Stromal cell of bone marrow (primary cell): Measurements from ENCODE around the gene TPPP3.

Source experiments
- DNase-seq: peaks from one replicate; pipeline ENCODE4 v3.0.0-alpha.2; 2012; ENCODE audit warnings: low read depth

TPPP3 gene

GRCh38 chr16:67393111-67393787 is at the start of gene TPPP3:
TPPP3 (minus strand) TSS chr16:67393498; CDS start chr16:67391111, 2,387 bp downstream.
- peak; percentile 55 for DNase-seq

GRCh38 chr16:67442581-67443255 is 49.4 kb upstream of the TPPP3 start:
- no peak for DNase-seq

DNA sequence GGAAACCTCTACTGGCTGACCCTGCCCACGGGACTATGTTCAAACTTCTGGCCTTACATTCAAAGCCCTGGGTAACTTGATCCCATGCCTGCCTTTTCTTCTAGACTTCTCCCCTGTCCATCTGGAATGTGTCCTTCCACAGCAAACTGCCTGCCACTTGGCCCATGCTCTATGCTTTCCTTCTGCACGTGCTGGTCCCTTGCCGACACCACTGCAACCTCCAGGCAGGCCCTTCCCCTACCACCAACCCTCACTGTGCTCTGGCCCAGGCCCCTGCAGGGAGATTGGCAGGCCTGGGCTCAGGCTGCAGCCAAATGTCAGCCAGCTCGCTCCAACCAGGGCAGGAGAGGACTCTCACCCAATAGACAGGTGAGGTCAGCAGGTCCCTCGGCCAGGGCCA is 48.6 kb upstream of the TPPP3 start:
- DNase-seq: no peak

DNA sequence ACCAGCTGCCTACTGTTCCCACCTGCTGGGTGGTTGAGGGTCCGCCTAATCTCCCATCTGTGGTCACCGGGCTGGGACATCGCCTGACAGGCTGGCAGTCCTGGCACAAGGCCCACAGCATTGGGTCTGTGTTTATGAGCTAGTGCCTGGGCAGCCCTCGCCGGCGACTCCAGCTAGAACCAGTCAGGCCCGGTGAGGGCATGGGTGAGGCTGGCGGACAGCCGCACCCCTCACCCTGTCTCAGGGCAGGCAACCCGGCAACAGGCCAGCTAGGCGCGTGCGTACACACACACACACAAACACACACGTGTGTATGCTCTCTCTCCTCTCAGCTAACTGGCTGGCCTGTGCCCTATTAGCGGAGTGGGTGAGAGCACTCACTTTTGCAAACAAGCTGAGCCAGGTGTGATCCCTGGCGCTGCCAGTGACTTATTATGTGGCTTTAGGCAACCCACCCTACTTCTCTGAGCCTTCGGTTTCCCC is 48.0 kb upstream of the TPPP3 start:
- no peak for DNase-seq

DNA sequence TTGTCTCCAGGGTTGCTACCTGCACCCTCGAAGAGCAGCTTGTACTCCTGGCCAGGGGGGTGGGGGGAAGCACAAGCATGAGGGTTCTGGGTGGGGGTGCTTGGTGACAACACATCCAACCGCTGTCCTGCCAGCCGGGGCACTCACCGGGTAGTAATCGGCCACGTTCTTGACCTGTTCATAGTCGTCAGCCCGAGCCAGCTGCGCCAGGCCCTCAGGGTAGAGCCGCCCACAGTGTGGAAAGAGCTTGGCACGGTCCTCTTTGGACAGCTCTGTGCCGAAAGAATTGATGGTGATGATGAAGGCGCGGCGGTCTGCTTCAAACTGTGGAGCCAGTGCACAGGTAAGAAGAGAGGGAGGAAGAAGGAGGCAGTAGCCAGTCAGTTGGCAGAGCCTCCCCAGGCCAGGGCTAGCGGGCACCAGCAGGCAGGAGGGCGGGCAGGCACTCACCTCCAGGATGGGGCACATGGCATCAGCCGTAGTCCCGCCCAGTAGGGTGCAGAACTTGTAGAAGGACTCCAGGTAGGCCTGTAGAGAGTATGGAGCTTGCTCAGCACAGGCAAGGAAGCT is 45.6 kb upstream of the TPPP3 start:
- no peak for DNase-seq

GRCh38 chr16:67438098-67438791 is 44.9 kb upstream of the TPPP3 start:
- no peak for DNase-seq

DNA sequence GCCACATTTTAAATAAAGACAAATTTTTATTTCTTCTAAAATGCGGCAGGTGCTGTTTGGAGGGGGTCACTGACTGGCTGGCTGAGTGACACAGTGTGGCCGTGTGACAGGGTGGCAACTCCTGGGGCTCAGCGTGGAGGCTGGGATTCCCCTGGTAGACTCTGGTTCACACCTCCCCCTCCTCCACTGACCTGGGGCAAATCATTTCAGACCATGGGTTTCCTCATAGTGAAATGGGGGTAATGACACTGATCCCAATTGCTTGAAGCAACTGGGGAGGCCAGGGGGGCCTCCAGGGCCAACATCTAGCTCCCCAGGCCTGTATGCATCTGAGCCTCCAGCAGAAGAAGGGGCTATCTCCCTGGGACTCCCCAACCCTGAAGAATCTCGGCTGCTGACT is 44.2 kb upstream of the TPPP3 start:
- no peak for DNase-seq

- DNase-seq: no peak
Observed at GRCh38 chr16:67436640-67437193, 43.4 kb upstream of the TPPP3 start.

DNA sequence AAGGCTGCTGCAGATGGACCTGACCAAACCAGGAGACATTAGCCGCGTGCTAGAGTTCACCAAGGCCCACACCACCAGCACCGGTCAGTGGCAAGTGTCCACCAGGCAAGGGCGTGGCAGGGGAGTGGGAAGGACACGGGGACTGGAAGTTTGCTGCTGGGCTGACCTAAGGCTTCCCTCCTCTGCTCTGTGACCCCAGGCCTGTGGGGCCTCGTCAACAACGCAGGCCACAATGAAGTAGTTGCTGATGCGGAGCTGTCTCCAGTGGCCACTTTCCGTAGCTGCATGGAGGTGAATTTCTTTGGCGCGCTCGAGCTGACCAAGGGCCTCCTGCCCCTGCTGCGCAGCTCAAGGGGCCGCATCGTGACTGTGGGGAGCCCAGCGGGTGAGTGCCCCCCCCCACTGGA is 42.5 kb upstream of the TPPP3 start:
- DNase-seq: no peak

DNA sequence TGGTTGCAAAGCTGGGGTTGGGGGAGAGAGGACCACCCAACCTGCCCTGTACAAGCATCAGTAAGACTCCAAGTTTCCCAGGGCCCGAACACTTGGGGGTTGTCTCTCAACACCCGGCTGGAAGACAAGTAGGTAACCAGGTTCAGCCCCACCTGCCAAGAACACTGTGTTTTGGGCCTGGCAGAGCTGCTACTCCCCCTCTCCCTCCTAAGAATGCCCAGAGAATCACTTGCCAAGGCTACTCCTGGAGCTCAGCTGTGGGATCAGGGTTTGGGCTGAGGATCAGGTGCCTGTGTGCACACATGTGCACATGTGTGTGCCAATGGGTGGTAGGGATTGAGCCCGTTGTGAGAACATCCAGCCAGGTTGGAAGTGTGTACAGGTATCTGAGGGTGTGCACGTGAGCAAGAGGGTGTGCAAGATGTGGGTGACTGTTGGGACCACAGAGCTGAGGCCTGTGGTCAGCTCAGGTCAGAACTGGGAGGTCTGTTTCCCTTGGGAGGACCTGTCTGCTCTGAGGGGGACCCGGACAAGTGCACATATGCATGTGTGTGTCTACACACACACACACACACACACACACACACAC is 39.9 kb upstream of the TPPP3 start:
- no peak for DNase-seq

DNA sequence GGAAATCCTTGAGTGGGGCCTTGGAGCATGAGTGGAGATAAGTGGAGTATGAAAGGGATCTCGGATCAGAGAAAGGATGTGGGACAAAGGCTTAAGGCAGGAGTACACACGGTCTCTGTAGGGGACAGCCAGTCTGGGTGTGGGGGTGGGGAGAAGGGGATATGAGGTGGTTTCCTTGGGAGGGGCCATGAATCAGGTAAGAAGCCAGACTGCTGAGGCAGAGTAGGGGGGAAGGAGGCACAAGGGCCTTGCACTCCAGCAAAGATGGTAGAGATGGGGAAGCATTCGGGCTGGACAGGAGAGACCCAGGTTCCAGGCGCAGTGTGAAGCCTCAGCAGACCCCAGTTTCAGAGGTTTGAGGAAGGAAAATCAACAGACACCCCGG is 39.2 kb upstream of the TPPP3 start:
- no peak for DNase-seq

DNA sequence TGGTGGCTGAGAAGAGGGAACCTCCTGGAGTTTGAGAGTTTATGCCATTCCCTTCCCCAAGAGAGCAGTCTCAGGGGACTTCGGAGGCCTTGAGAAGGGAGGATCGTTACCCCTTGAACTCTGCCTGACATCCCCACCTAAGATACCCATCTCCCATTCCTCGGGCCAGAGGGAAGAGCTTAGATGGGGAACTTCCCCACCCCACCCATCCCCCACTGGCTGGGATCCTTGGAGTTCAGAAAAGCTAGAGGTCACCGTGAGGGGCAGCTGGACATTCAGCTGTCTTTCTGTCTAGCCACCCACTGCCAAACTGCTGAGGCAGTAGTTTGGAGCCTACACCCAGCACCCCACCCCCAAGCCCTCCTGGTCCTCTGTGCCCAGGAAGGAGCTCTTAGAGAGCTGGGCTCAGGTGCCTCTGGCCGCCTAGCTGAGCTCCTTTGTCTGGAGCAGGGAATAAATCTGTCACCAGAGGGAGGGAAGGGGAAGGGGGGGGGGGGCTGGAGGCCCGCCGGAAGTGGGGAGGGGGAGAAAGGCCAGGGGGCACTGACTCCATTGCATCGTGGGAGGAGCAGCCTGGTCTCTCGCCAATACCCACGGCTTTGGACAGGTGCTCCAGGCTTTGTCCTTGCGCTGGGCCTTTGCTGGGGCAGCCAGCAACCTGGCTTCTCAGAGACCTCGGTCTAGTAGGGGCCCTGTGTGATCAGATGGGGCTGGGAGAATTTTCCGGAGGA is 38.6 kb upstream of the TPPP3 start:
- no peak for DNase-seq

GRCh38 chr16:67430977-67431774 is 37.9 kb upstream of the TPPP3 start, which contains the start of gene HSD11B2:
HSD11B2 (plus strand) TSS chr16:67431121; CDS start chr16:67431249, 128 bp downstream.
- no peak for DNase-seq

DNA sequence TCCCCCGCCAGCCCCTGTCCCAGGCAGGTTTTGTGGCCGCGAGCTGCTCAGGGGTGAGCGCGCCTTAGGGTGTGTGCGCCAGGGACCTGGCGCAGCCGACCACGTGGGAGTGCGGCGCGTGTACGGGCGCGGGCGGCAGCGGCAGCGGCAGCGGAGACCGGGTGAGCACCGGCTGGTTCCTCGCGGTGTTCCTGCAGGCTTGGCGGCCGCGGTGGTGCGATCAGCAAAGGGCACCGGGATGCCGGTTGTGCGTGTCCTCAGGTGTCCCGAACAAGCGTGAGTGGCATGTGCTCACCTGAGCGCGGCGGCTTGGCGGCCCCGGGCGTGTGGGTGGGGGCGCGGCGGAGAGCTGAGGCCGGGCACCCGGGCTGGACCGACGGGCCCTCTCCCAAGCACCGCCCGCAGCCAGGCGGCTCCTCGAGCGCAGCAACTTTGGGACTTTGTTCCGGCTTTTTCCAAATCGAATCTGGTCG is 37.2 kb upstream of the TPPP3 start:
- no peak for DNase-seq

DNA sequence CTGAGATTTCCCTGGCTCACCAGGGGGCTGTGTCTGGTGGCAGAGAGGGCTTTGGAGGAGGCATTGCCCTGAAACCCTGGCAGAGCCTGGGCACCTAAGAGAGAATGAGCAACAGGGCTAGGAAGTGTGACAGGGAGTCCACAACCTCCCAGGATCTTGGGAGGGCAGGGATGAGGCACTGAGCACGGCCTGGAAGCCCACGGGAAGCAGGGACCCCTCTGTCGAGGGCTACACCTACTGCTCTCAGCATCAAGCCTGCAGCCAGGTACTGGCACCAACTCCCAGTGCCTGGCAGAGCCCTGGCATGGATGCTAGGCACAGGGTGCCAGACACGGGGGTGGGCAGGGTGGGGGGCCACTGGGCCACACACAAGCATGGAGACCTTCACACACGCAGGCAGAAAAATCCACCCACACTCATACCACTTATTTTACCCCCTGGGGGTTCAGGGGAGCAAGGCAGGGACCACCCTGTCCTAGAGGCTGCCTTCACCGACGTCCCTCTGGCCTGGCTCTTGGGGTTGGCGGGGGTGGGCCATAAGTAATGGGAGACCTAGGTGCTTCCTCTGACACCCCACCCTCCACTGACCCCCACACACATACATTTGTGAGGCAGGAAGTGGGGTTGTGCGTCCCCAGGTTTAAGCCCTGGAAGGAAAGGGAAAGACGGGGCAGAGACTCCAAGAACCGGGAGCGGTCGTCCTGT is 36.7 kb upstream of the TPPP3 start:
- DNase-seq: no peak

DNA sequence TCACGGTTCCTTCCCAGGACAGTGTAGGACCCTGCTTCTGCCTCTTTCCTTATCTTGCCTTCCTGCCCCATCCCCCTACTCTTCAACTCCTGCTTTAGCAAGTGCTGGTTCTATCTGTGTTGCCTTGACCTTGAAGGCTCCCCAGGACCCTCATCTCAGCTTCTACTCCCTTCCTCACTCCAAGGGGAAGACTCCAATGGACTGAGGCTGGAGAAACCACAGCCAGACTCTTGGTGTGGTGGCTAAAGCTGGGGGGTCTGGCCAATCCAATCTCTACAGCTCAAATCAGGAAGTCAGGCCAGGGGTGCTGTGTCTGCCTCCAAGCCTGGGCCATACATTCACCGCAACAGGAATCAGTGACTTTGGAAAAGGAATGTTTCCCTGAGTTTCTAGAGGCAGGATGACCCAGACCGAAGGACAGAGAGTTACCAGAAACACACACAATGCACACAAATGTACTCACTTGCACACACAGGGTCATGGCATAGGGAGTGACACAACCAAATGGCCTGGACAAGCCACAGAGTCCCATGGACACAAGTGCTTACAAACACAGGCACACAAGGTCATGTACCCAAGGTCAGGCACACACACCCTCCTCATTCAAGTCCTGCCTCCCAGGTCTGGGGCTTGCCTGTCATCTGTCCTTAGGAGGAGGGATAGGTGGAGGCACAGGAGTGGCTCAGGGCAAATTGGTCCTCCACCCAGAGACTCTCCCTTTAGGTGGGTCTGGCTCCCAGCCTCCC is 35.9 kb upstream of the TPPP3 start:
- no peak for DNase-seq

DNA sequence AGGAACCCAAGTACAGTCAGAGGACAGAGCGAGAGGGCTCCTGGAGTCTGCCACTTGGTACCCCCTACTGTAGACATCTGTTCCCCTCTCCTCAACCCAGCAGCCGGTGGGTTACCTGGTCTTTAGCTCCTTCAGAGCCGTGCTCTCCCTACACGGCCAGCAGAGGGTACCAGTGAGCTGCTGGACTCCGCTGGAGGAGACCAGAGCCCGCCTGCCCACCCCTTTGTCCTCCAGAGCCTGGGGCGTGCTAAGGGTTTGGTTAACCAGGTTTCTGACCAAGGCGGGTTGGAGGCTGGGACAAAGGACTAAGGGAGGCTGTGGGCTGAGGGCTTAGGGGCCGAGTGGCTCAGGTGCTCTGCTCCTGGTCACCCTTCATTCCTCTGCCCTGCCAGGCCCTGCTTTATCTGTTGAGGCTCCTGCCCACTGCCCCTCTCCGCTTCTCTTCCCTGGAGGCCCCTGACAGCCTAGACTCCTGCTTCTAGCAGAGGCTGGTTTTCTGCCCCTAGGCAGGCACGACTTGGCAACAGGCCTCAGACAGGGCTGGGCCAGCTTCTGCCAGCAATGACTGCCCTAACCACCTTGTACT is 34.9 kb upstream of the TPPP3 start:
- DNase-seq: no peak

DNA sequence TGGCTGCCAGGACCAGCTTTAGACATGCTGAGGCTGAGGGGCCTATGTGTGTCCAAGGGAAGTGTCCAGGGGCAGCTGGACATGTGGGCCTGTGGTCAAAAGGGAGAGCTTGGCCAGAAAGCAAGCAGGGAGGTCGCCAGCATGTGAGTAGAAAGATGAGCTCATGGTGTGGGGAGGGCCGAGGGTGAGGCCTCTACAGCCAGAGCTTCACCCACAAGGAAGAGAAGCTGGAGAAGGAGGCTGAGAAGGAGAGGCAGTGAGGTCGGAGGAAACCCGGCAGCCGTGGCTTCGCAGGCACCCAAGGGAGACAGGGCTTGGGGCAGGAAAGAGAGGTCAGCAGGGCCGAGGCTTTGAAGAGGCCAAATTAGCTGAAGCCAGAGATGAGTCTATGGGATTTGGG is 33.7 kb upstream of the TPPP3 start:
- no peak for DNase-seq

DNA sequence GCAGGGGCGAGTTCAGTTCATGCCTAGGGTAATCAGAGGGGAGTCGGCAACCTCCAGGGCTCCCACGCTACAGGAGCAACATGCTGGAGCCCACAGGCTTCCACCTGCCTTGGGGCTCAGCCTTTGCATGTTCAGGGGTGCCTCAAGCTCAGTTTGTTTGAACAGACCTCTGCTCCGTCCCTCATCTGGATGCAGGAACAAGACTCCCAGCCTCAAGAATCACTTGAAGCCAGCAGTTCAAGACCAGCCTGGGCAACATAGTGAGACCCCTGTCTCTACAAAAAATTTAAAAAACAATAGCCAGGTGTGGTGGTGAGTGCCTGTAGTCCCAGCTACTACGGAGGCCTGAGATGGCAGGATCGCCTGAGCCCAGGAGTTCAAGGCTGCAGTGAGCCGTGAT is 32.7 kb upstream of the TPPP3 start:
- no peak for DNase-seq
